ENCODE measurements around the gene ZBTB16.

The ZBTB16 gene

DNA sequence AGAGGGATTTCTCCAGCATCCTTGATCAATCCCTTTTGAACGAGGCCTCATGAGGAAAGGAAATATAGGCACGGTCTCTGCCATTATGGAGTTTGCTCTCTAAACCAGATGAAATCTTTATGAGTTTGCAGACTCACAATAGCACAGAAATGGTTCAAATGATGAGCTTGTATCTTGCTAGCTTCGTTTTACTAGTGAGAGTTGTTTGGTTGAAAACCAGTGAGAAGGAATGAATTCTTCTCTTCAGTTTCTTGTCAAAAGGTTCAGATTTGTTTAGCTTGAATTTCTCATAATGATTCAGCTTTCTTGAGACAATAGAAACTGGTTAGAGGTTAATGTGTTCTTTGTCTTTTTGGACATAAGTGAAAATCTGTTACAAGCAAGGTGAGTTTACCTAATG is 92.7 kb downstream of the ZBTB16 start:
- H3K27me3 ChIP-seq (replicated peaks; ENCODE audit: control insufficient read depth, insufficient read depth, low read length), result no peaks in the 10 kb centered on the region; the same call in none of the 2 replicates
- no peak for DNase-seq (ENCODE audit: extremely low read depth, insufficient read length)
- H3K36me3 ChIP-seq (ENCODE audit: control insufficient read depth, insufficient read depth, low read length), result no peaks in the 10 kb centered on the region
- TF ChIP-seq, protein P1, sequence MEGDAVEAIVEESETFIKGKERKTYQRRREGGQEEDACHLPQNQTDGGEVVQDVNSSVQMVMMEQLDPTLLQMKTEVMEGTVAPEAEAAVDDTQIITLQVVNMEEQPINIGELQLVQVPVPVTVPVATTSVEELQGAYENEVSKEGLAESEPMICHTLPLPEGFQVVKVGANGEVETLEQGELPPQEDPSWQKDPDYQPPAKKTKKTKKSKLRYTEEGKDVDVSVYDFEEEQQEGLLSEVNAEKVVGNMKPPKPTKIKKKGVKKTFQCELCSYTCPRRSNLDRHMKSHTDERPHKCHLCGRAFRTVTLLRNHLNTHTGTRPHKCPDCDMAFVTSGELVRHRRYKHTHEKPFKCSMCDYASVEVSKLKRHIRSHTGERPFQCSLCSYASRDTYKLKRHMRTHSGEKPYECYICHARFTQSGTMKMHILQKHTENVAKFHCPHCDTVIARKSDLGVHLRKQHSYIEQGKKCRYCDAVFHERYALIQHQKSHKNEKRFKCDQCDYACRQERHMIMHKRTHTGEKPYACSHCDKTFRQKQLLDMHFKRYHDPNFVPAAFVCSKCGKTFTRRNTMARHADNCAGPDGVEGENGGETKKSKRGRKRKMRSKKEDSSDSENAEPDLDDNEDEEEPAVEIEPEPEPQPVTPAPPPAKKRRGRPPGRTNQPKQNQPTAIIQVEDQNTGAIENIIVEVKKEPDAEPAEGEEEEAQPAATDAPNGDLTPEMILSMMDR (IDR thresholded peaks at IDR 0.05; ENCODE audit: insufficient read depth, low read length, poor library complexity, severe bottlenecking), result no peak
- no peak overlapping the region for H3K4me3 ChIP-seq (replicated peaks; ENCODE audit: low read depth, low read length)

DNA sequence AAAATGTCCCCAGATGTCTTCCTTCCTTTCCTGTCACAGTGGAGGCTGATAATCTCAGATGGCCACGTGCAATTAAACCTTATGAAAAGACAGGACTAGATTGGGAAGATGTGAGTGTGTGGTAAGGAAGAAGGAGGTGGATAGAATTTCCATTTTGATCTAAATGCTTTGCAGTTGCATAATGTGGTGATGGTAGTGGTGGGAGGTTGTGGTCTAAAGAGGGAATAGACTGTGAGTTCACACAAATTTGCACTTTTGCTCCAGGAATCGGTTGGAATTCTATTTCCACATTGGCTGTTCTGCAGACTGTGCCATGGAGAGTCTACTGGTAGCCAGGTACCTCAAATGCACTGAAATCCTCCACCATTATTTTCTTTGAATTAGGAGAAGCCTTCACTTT is 93.3 kb downstream of the ZBTB16 start:
- H3K27me3 ChIP-seq (replicated peaks; ENCODE audit: control insufficient read depth, insufficient read depth, low read length), result no peaks in the 10 kb centered on the region; the same call in none of the 2 replicates
- no peak for DNase-seq (ENCODE audit: extremely low read depth, insufficient read length)
- no peaks in the 10 kb centered on the region for H3K36me3 ChIP-seq (ENCODE audit: control insufficient read depth, insufficient read depth, low read length)
- H3K4me3 ChIP-seq (replicated peaks; ENCODE audit: low read depth, low read length), result no peak overlapping the region
- TF ChIP-seq, protein P1 (IDR thresholded peaks at IDR 0.05; ENCODE audit: insufficient read depth, low read length, poor library complexity, severe bottlenecking), result no peak

DNA sequence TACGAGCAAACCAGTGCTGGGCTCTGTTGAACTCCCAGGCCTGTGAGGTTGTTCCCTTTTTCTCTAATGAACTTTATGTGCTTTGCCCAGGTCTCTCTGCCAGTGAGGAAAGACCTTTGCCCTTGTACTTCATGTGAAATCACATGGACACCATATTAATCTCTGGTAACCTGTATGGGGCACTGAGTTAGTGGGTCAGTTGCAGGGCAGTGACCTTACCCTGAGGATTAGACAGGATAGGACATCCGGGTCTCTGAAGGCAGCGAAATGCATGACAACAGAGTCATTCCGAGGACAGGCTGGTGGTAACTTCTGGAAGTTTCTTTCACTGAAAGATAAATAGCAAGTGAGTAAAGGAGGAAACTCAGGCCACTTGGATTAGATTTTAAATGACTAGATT is 93.7 kb downstream of the ZBTB16 start:
- DNase-seq (ENCODE audit: extremely low read depth, insufficient read length), result no peak
- TF ChIP-seq, protein P1 (IDR thresholded peaks at IDR 0.05; ENCODE audit: insufficient read depth, low read length, poor library complexity, severe bottlenecking), result no peak
- Histone ChIP-seq H3K36me3 (ENCODE audit: control insufficient read depth, insufficient read depth, low read length) (no peaks in the 10 kb centered on the region), H3K27me3 (replicated peaks; ENCODE audit: control insufficient read depth, insufficient read depth, low read length) (no peaks in the 10 kb centered on the region; the same call in none of the 2 replicates), H3K4me3 (replicated peaks; ENCODE audit: low read depth, low read length) (no peak overlapping the region)

DNA sequence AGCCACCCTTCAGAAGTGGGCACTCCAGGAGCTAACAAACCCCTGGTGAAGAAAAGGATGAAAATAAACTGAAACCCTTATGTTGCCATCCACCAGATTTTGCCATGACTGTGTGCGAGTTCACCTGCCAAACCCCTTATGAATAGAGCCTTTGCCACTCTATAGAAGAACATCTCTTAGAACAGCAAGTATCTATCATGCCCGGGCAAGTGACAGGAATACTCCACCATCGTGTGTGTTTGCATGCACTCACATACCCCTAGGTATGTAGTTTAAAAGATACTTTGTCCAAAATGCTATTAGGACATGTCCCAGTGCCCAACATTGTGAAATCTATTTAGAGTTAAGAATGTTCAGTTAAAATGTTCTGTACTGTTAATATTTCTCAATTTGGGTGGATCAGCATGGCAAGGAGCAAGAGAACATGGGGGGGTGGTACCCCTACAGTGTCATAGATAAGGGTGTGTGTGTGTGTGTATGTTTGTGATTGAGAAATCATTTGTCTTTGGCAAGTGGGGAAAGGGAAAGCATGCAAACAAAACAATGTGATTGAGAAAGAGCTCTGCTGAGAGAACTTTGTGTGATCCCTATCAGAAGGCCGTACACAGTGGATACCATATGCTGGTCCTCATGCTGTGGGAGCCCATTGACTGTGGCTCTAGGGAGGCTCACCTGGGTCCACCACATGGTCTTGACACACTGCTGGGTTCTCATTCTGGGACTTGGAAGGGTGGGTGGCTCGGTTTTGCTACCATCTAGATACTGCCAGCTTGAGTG is 94.9 kb downstream of the ZBTB16 start:
- no peaks in the 10 kb centered on the region; the same call in none of the 2 replicates for H3K27me3 ChIP-seq (replicated peaks; ENCODE audit: control insufficient read depth, insufficient read depth, low read length)
- DNase-seq (ENCODE audit: extremely low read depth, insufficient read length), result no peak
- H3K4me3 ChIP-seq (replicated peaks; ENCODE audit: low read depth, low read length), result no peak overlapping the region
- TF ChIP-seq, protein P1 (IDR thresholded peaks at IDR 0.05; ENCODE audit: insufficient read depth, low read length, poor library complexity, severe bottlenecking), result no peak
- H3K36me3 ChIP-seq (ENCODE audit: control insufficient read depth, insufficient read depth, low read length), result no peaks in the 10 kb centered on the region

DNA sequence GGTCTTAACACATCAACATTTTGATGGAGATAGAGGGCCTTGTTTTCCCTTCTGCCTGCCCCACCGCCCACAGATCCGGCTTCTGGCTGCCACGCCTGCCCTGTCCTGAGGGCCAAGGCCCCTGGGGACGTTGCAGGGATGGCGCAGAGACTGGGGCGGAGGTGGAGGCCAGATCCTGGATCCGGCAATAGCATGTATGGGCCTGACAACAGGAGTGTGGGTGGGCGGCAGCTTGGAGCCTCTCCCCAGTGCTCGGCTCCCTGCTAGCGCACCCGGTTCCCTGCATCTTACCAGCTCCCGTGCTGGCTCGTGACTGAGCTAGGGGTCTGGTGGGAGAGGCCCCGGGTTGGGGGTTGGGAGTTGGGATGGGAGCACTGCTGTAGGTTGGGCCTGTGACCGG is 95.6 kb downstream of the ZBTB16 start:
- Histone ChIP-seq H3K4me3 (replicated peaks; ENCODE audit: low read depth, low read length) (no peak overlapping the region), H3K27me3 (replicated peaks; ENCODE audit: control insufficient read depth, insufficient read depth, low read length) (no peaks in the 10 kb centered on the region; the same call in none of the 2 replicates), H3K36me3 (ENCODE audit: control insufficient read depth, insufficient read depth, low read length) (no peaks in the 10 kb centered on the region)
- no peak for DNase-seq (ENCODE audit: extremely low read depth, insufficient read length)
- TF ChIP-seq, protein P1 (IDR thresholded peaks at IDR 0.05; ENCODE audit: insufficient read depth, low read length, poor library complexity, severe bottlenecking), result no peak
